ENCODE measurements around the gene PPP1R26. TPM values are rescaled to one million over a fixed set of nuclear protein-coding genes. Genes with fewer than 3 reads are reported as not detected.

Gene PPP1R26
- total and polyA plus RNA-seq, 9 of the 15 experiments (the other 6 are each of a cell fraction or from before 2014, with no cell fraction given): 0.77 to 26.8 (median 9.3) TPM

DNA sequence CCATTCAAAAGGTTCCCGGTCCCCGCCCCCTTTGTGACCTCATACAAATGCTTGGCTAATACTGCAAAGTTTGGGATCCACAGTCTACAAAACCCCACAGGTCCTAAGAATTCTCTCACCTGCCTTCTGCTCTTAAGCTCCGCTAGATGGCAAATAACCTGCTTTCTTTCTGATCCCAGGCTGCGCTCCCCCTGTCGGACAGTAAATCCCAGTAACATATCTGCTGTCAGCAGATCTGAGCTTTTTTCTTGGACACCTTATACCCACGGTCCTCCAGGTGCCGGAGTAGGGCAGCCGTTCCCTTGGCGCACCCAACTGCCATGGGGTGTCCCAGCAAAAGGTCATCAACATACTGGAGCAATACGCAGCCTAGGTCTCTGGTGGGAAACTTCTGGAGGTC, 39.0 kb upstream of the PPP1R26 start (continued):
- TF ChIP-seq ZNF785 (CRISPR knock-in tag; IDR thresholded peaks at IDR 0.05): no peak
- no peak for TF ChIP-seq NR4A1 (CRISPR knock-in tag; IDR thresholded peaks at IDR 0.05)
- TF ChIP-seq NR4A1 (tag; IDR thresholded peaks at IDR 0.05): no peak
- TF ChIP-seq SRSF9 (IDR thresholded peaks at IDR 0.05; ENCODE audit: borderline replicate concordance, low read depth, low read length): no peak
- TF ChIP-seq DDX20 (tag; IDR thresholded peaks at IDR 0.05; ENCODE audit: low read depth): no peak
- TF ChIP-seq ZZZ3 (IDR thresholded peaks at IDR 0.05): no peak
- peak; percentile 46; the same call in 1 of the 2 replicates for TF ChIP-seq TEAD4 (IDR thresholded peaks at IDR 0.05; ENCODE audit: low read length)
- no peak for TF ChIP-seq TEAD4 (CRISPR knock-in tag; IDR thresholded peaks at IDR 0.05; ENCODE audit: borderline replicate concordance)
- TF ChIP-seq XRCC5 (IDR thresholded peaks at IDR 0.05; ENCODE audit: low read depth, low read length): peak; percentile 80; the same call in 1 of the 2 replicates
- TF ChIP-seq SRSF7 (optimal IDR thresholded peaks at IDR 0.05; ENCODE audit: low read depth, low read length): no peak
- peak; percentile 65 for TF ChIP-seq BRD9 (IDR thresholded peaks at IDR 0.05; ENCODE audit: low read depth, partially characterized antibody)
- TF ChIP-seq, protein P1, sequence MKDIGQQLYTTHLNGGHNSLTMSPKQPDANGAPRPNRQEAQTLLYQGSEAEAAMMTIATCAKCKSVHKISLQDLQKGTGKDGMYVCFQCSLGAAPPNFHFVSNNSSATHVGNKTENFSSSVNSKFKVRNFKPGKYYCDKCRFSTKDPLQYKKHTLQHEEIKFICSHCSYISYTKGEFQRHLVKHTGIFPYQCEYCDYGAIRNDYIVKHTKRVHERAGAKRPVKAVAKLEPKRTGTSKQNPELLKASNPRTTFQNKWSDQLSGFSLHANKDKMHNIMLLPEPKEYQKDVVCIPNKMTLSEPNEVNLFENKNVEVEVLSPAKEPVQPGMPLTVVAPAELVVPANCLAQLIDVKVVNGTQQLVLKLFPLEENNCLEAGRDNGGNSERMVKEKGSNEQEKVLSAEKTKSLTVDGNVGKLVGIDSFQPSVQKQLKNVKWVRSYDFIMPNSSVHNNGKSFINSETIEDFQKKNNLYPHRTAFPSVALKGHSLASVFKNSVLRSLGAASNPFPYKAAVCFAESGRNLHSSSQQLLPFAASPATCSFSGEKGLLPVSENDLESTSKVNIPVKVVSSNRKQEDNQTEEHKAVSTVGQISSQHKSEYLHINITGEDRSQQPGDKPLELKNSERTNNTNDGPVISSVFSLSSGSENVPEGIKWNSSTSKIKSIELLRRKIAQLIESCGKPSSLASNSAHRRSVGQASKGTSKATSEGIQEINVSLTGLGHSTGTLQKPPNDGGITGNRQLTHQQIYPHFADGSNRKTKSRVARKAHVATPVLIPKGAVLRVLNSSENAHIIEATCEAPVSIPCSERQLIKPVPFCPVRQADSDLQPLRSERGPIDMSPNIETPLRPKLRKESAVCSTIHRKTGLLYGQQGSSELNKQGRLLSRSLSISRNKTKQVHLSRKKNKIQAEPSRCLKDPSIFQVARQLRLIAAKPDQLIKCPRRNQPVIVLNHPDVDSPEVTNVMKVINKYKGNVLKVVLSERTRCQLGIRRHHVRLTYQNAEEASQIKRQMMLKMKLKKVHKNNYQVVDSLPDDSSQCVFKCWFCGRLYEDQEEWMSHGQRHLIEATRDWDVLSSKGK (CRISPR knock-in tag; IDR thresholded peaks at IDR 0.05): no peak
- no peak for TF ChIP-seq RBM39 (optimal IDR thresholded peaks at IDR 0.05; ENCODE audit: low read depth, low read length)
- no peak for TF ChIP-seq ZNF224 (CRISPR knock-in tag; IDR thresholded peaks at IDR 0.05)
- TF ChIP-seq ATF7 (IDR thresholded peaks at IDR 0.05): no peak
- no peak for TF ChIP-seq SAP30 (IDR thresholded peaks at IDR 0.05; ENCODE audit: borderline replicate concordance, insufficient read depth, low read depth, low read length, poor library complexity, severe bottlenecking)
- no peak for TF ChIP-seq MCM3 (IDR thresholded peaks at IDR 0.05)
- TF ChIP-seq ZNF717 (CRISPR knock-in tag; IDR thresholded peaks at IDR 0.05): no peak
- TF ChIP-seq, protein P2, sequence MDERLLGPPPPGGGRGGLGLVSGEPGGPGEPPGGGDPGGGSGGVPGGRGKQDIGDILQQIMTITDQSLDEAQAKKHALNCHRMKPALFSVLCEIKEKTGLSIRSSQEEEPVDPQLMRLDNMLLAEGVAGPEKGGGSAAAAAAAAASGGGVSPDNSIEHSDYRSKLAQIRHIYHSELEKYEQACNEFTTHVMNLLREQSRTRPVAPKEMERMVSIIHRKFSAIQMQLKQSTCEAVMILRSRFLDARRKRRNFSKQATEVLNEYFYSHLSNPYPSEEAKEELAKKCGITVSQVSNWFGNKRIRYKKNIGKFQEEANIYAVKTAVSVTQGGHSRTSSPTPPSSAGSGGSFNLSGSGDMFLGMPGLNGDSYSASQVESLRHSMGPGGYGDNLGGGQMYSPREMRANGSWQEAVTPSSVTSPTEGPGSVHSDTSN (CRISPR knock-in tag; IDR thresholded peaks at IDR 0.05; ENCODE audit: low read depth): no peak
- TF ChIP-seq, protein P2 (tag; conservative IDR thresholded peaks at IDR 0.05; ENCODE audit: low read depth): peak; percentile 59; the same call in 1 of the 2 replicates
- TF ChIP-seq, protein P3, sequence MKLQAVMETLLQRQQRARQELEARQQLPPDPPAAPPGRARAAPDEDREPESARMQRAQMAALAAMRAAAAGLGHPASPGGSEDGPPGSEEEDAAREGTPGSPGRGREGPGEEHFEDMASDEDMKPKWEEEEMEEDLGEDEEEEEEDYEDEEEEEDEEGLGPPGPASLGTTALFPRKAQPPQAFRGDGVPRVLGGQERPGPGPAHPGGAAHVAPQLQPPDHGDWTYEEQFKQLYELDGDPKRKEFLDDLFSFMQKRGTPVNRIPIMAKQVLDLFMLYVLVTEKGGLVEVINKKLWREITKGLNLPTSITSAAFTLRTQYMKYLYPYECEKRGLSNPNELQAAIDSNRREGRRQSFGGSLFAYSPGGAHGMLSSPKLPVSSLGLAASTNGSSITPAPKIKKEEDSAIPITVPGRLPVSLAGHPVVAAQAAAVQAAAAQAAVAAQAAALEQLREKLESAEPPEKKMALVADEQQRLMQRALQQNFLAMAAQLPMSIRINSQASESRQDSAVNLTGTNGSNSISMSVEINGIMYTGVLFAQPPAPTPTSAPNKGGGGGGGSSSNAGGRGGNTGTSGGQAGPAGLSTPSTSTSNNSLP (IDR thresholded peaks at IDR 0.05; ENCODE audit: borderline replicate concordance, low read depth, low read length): peak; percentile 63; the same call in 1 of the 2 replicates
- no peak for TF ChIP-seq MIER1 (IDR thresholded peaks at IDR 0.05; ENCODE audit: low read depth)
- peak in 1 of 2 experiments; percentile 53; a peak in 1 of 4 replicates for TF ChIP-seq TBL1XR1 (IDR thresholded peaks at IDR 0.05; ENCODE audit: low read length in 2 of 2)

Data from K562 (cell line).